Keratinocyte (primary cell): ENCODE measurements around the gene TMEM208. TPM values are rescaled to one million over a fixed set of nuclear protein-coding genes. Genes with fewer than 3 reads are reported as not detected.

Experiments
- DNase-seq: peaks from one replicate; pipeline ENCODE4 v3.0.0-alpha.2; 2011; ENCODE audit warnings: low read depth, missing footprints, low spot score
- FAIRE-seq: peaks from 2 replicates; lab custom pipeline; 2011; peaks lifted over from hg19 to GRCh38; lab: Jason Lieb, UNC
- H2AFZ ChIP-seq: 2 replicates; pipeline ENCODE4 v1.6.0; 2012; ENCODE audit warnings: low read length, control low read depth, inconsistent platforms; ENCODE audit not compliant: control insufficient read depth
- H3K27ac ChIP-seq: 2 replicates; pipeline ENCODE4 v1.5.1; 2011; ENCODE audit warnings: low read length; ENCODE audit not compliant: control insufficient read depth, insufficient read depth
- H3K27me3 ChIP-seq: 3 replicates; pipeline ENCODE4 v1.6.0; 2011; ENCODE audit warnings: low read length; ENCODE audit not compliant: control insufficient read depth, insufficient read depth; ENCODE audit errors: extremely low read depth
- H3K36me3 ChIP-seq, 2 experiments: 2 replicates in 1 of 2; 3 replicates in 1 of 2; pipeline ENCODE4 v1.5.1; 2011; ENCODE audit warnings: low read length in 2 of 2, mild to moderate bottlenecking in 1 of 2; ENCODE audit not compliant: control insufficient read depth in 2 of 2, insufficient read depth in 2 of 2; ENCODE audit errors: extremely low read depth in 1 of 2
- H3K4me1 ChIP-seq: 3 replicates; pipeline ENCODE4 v1.5.1; 2011; ENCODE audit warnings: low read length; ENCODE audit not compliant: control insufficient read depth, insufficient read depth; ENCODE audit errors: extremely low read depth
- H3K4me2 ChIP-seq: 3 replicates; pipeline ENCODE4 v1.6.0; 2011; ENCODE audit warnings: low read depth, low read length; ENCODE audit not compliant: control insufficient read depth, insufficient read depth; ENCODE audit errors: extremely low read depth
- H3K4me3 ChIP-seq, 3 experiments: fragments of 200-600 bp in 1 of 3; sonication (generic) in 1 of 3; 2 replicates in 2 of 3; 3 replicates in 1 of 3; pipeline ENCODE4 v1.5.1; 2011 to 2016; ENCODE audit warnings: low read length in 3 of 3, mild to moderate bottlenecking in 3 of 3, control low read depth in 2 of 3, inconsistent platforms in 1 of 3, low read depth in 1 of 3, mixed read lengths in 1 of 3, mixed run types in 1 of 3, moderate library complexity in 1 of 3; ENCODE audit not compliant: control insufficient read depth in 2 of 3, insufficient read depth in 2 of 3; ENCODE audit errors: extremely low read depth in 1 of 3
- H3K79me2 ChIP-seq: 2 replicates; pipeline ENCODE4 v1.6.0; 2012; ENCODE audit warnings: low read length; ENCODE audit not compliant: control insufficient read depth, insufficient read depth
- H3K9ac ChIP-seq: 3 replicates; pipeline ENCODE4 v1.6.0; 2011; ENCODE audit warnings: low read length; ENCODE audit not compliant: control insufficient read depth, insufficient read depth; ENCODE audit errors: extremely low read depth
- H3K9me1 ChIP-seq: 3 replicates; pipeline ENCODE4 v1.6.0; 2011; ENCODE audit warnings: low read length; ENCODE audit not compliant: control insufficient read depth, insufficient read depth; ENCODE audit errors: extremely low read depth
- H3K9me3 ChIP-seq: 2 replicates; pipeline ENCODE4 v1.5.1; 2012; ENCODE audit warnings: low read depth, low read length; ENCODE audit not compliant: control insufficient read depth
- H4K20me1 ChIP-seq: 3 replicates; pipeline ENCODE4 v1.6.0; 2011; ENCODE audit warnings: low read length; ENCODE audit not compliant: control insufficient read depth, insufficient read depth; ENCODE audit errors: extremely low read depth
- CTCF ChIP-seq, 3 experiments: IDR thresholded peaks in 1 of 3; conservative IDR thresholded peaks in 1 of 3; optimal IDR thresholded peaks in 1 of 3; 2 replicates in 2 of 3; 3 replicates in 1 of 3; pipeline versions ENCODE3 to v1.5.1; 2011; ENCODE audit warnings: low read length in 3 of 3, mild to moderate bottlenecking in 3 of 3, moderate library complexity in 2 of 3, control low read depth in 1 of 3, inconsistent platforms in 1 of 3; ENCODE audit not compliant: insufficient read depth in 2 of 3; ENCODE audit errors: extremely low read depth in 1 of 3
- EZH2 ChIP-seq: IDR thresholded peaks from one replicate; pipeline ENCODE4 v1.6.1; 2012; ENCODE audit warnings: inconsistent platforms, mild to moderate bottlenecking, low read length, moderate library complexity
- dilution Hi-C: fragments of 300-500 bp; cut with MboI; formaldehyde crosslinking; loops from one replicate; pipeline ENCODE4 v1.7.0; 2020; ENCODE audit warnings: low sequenced_read_pairs; ENCODE audit not compliant: extremely low pct_ligation_motif_present
- polyA plus RNA-seq, 5 experiments: library from polyadenylated mRNA; depleted of rRNA in 3 of 5; stranded (reverse) in 3 of 5; stranded (forward) in 1 of 5; unstranded in 1 of 5; fragments of >200 nt; gene quantifications; 1 replicate in 1 of 5; 2 replicates in 3 of 5; 3 replicates in 1 of 5; pipeline versions ENCODE4 v1.2.1 to v1.2.3, GENCODE V29; 2011 to 2012; ENCODE audit warnings: missing spikeins in 2 of 5, low read depth in 1 of 5, low replicate concordance in 1 of 5

Gene TMEM208
- polyA plus RNA-seq, 1 donor (not counting 4 experiments of a cell fraction or from before 2014, with no cell fraction given): 44.9 TPM

- Histone ChIP-seq H3K4me2 (peak overlapping the region; percentile 73), H3K4me1 (peaks cover 25% of the 10 kb centered on the region), H3K27me3 (no peaks in the 10 kb centered on the region), H3K9me3 (no peaks in the 10 kb centered on the region), H2AFZ (no peak overlapping the region), H3K27ac (no peak overlapping the region), H3K36me3 (no peaks in the 10 kb centered on the region), H4K20me1 (no peaks in the 10 kb centered on the region), H3K4me3 (no peak overlapping the region), H3K9ac (no peak overlapping the region), H3K79me2 (peaks cover 7% of the 10 kb centered on the region), H3K9me1 (peaks cover 2% of the 10 kb centered on the region)
- DNase-seq: no peak
- dilution Hi-C loops: no loop called here
- no peak for FAIRE-seq
- TF ChIP-seq EZH2 (no peak), CTCF (optimal IDR thresholded peaks at IDR 0.05 in 1 of 3, IDR thresholded peaks at IDR 0.05 in 1 of 3, conservative IDR thresholded peaks at IDR 0.05 in 1 of 3; ENCODE audit: extremely low read depth in 1 of 3, insufficient read depth in 2 of 3, low read length in 3 of 3) (no peak)
Measured at GRCh38 chr16:67185651-67186134, 41.2 kb upstream of the TMEM208 start.

GRCh38 chr16:67186550-67186950 is 40.4 kb upstream of the TMEM208 start:
- H4K20me1 ChIP-seq: no peaks in the 10 kb centered on the region
- FAIRE-seq (no peak), DNase-seq (no peak)
- H2AFZ ChIP-seq: no peak overlapping the region
- no peak overlapping the region for H3K27ac ChIP-seq
- H3K4me1 ChIP-seq: peaks cover 22% of the 10 kb centered on the region
- H3K27me3 ChIP-seq: no peaks in the 10 kb centered on the region
- H3K36me3 ChIP-seq: no peaks in the 10 kb centered on the region
- no peak overlapping the region for H3K9ac ChIP-seq
- no peak overlapping the region for H3K4me2 ChIP-seq
- no peak overlapping the region for H3K4me3 ChIP-seq
- H3K79me2 ChIP-seq: peaks cover 7% of the 10 kb centered on the region
- peaks cover 2% of the 10 kb centered on the region for H3K9me1 ChIP-seq
- dilution Hi-C loops: no loop called here
- H3K9me3 ChIP-seq: no peaks in the 10 kb centered on the region
- TF ChIP-seq EZH2: no peak
- no peak for TF ChIP-seq CTCF (optimal IDR thresholded peaks at IDR 0.05 in 1 of 3, IDR thresholded peaks at IDR 0.05 in 1 of 3, conservative IDR thresholded peaks at IDR 0.05 in 1 of 3; ENCODE audit: extremely low read depth in 1 of 3, insufficient read depth in 2 of 3, low read length in 3 of 3)
